Neural crest cell (in vitro differentiated cells): ENCODE measurements around the gene RYR2. TPM values are rescaled to one million over a fixed set of nuclear protein-coding genes. Genes with fewer than 3 reads are reported as not detected.
"Not testable (repeated sequence)": the region's sequence is repeated elsewhere in the genome, so short reads cannot be mapped to it uniquely, and the experiment has no call there.

Experiments
- DNase-seq: peaks from one replicate; pipeline ENCODE4 v3.0.0; 2021; ENCODE audit warnings: low read depth, mixed read lengths, low spot score
- H3K27ac Mint-ChIP-seq: one replicate; pipeline ENCODE4 v1.8.0; 2021; ENCODE audit warnings: mild to moderate bottlenecking, mixed read lengths; ENCODE audit not compliant: unreplicated experiment
- H3K27me3 Mint-ChIP-seq: 2 replicates; pipeline ENCODE4 v1.8.0; 2021; ENCODE audit warnings: low read depth, mild to moderate bottlenecking, mixed read lengths
- H3K36me3 Mint-ChIP-seq: 2 replicates; pipeline ENCODE4 v1.8.0; 2021; ENCODE audit warnings: low read depth, mild to moderate bottlenecking, mixed read lengths
- H3K4me1 Mint-ChIP-seq: 2 replicates; pipeline ENCODE4 v1.8.0; 2021; ENCODE audit warnings: mixed read lengths
- H3K4me3 Mint-ChIP-seq: one replicate; pipeline ENCODE4 v1.8.0; 2021; ENCODE audit warnings: mild to moderate bottlenecking, mixed read lengths
- H3K9me3 Mint-ChIP-seq: 2 replicates; pipeline ENCODE4 v1.8.0; 2021; ENCODE audit warnings: mixed read lengths
- total RNA-seq: library from RNA; stranded (reverse); gene quantifications from 2 replicates; pipeline ENCODE4 v1.2.1, GENCODE V29; 2021
- TF ChIP-seq, protein P1 (sequence below): fragments of 200-600 bp; sonication (generic); conservative IDR thresholded peaks from 2 replicates; pipeline ENCODE4 v1.5.0; 2021; ENCODE audit warnings: antibody characterized with exemption, mild to moderate bottlenecking

The RYR2 gene
- total RNA-seq, 1 donor from 2014 or later = 0.07 TPM

DNA sequence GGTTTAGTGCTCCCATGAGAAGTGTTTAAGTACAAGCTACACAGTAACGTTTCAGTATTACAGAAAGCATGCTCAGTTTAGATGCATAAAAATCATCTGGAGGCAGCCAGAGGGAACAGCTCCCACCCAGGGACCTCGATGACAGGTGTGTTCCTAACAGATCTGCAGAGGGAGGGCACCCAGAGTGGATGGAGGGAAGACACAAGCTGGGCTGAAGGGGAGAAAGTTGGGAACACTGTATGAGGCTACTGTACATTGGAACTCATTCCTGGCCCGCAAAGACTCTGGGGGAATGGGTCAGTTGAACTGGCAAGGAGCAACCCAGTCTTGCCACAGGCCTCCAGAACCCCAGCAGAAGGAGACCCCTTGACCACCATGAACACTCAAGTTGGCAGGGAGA lies 796.3 kb downstream of the RYR2 start:
- Mint-ChIP-seq H3K36me3 (peaks cover 4% of the 10 kb centered on the region), H3K4me1 (peaks cover 13% of the 10 kb centered on the region), H3K27me3 (no peaks in the 10 kb centered on the region), H3K27ac (no peak overlapping the region), H3K9me3 (peaks cover 15% of the 10 kb centered on the region), H3K4me3 (no peak overlapping the region)
- TF ChIP-seq, protein P1, sequence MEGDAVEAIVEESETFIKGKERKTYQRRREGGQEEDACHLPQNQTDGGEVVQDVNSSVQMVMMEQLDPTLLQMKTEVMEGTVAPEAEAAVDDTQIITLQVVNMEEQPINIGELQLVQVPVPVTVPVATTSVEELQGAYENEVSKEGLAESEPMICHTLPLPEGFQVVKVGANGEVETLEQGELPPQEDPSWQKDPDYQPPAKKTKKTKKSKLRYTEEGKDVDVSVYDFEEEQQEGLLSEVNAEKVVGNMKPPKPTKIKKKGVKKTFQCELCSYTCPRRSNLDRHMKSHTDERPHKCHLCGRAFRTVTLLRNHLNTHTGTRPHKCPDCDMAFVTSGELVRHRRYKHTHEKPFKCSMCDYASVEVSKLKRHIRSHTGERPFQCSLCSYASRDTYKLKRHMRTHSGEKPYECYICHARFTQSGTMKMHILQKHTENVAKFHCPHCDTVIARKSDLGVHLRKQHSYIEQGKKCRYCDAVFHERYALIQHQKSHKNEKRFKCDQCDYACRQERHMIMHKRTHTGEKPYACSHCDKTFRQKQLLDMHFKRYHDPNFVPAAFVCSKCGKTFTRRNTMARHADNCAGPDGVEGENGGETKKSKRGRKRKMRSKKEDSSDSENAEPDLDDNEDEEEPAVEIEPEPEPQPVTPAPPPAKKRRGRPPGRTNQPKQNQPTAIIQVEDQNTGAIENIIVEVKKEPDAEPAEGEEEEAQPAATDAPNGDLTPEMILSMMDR = no peak
- DNase-seq = no peak

DNA sequence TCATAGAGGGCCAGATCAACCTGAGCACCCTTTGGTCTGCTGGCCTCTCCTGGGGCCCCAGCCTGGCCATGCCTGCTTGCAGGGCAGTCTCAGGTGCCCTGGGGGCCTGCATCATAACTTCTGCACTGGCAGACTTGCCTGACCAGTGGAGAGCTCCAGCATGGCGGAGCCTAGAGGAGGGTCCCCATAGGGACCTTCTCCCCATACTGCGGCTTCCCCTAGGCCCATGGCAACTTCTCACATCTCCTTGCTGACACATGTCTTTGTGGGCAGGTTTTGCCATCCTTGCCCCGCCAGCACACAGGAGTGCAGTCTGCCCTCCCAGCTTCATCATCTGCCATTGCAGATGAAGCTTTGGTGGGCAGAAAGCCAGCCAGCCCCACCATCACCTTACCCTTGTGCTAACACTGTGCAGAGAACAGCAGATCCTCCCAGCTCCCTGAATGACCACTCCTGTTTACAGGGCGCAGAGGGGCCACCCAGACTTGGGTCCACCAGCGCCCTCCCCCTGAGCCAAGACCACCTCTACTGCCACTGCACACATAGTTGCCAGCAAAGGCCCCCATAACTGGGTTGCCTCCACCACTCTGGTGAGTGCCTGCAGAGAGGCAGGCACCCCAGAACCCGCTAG lies 797.0 kb downstream of the RYR2 start:
- no peaks in the 10 kb centered on the region for H3K27me3 Mint-ChIP-seq
- peaks cover 6% of the 10 kb centered on the region for H3K4me1 Mint-ChIP-seq
- no peak for DNase-seq
- H3K9me3 Mint-ChIP-seq = peaks cover 15% of the 10 kb centered on the region
- H3K36me3 Mint-ChIP-seq = peaks cover 4% of the 10 kb centered on the region
- H3K4me3 Mint-ChIP-seq = no peak overlapping the region
- TF ChIP-seq, protein P1 = no peak
- H3K27ac Mint-ChIP-seq = no peak overlapping the region

GRCh38 chr1:237841485-237841884 lies 799.5 kb downstream of the RYR2 start:
- TF ChIP-seq, protein P1 = no peak
- Mint-ChIP-seq H3K4me1 (no peaks in the 10 kb centered on the region), H3K27ac (no peak overlapping the region), H3K9me3 (peaks cover 19% of the 10 kb centered on the region), H3K4me3 (no peak overlapping the region), H3K27me3 (no peaks in the 10 kb centered on the region), H3K36me3 (peaks cover 4% of the 10 kb centered on the region)
- DNase-seq = no peak

- not testable (repeated sequence) for H3K27me3 Mint-ChIP-seq, H3K36me3 Mint-ChIP-seq, H3K4me3 Mint-ChIP-seq, DNase-seq, H3K27ac Mint-ChIP-seq, H3K4me1 Mint-ChIP-seq
- peaks cover 19% of the 10 kb centered on the region for H3K9me3 Mint-ChIP-seq
Observed at GRCh38 chr1:237843516-237843915, 801.5 kb downstream of the RYR2 start.

- TF ChIP-seq, protein P1 = peak; percentile 79
- H3K27me3 Mint-ChIP-seq = no peaks in the 10 kb centered on the region
- H3K9me3 Mint-ChIP-seq = peaks cover 3% of the 10 kb centered on the region
- no peak overlapping the region for H3K4me3 Mint-ChIP-seq
- H3K4me1 Mint-ChIP-seq = no peaks in the 10 kb centered on the region
- H3K27ac Mint-ChIP-seq = no peak overlapping the region
- no peaks in the 10 kb centered on the region for H3K36me3 Mint-ChIP-seq
- peak; percentile 62 for DNase-seq
Observed at GRCh38 chr1:237851210-237851845, 809.3 kb downstream of the RYR2 start.

DNA sequence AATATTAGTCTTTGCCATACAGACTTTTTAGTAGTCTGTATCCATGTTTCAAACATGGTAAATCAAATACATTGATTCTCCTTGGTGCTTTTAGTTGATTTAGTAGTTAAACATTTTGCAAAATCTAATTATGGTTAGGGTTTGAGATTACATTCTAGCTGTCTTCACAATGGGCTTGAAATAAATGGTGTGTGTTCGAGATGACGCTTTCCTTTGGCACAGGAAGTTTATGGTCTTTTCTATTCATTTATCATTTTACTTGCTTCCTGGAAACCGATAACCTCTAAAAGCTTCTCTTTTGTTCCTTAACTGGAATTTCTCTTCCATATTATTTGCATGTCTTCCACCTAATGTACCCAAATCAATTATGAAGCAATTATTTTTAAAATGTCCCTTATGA lies 810.4 kb downstream of the RYR2 start:
- peaks cover 3% of the 10 kb centered on the region for H3K9me3 Mint-ChIP-seq
- H3K36me3 Mint-ChIP-seq = no peaks in the 10 kb centered on the region
- no peaks in the 10 kb centered on the region for H3K27me3 Mint-ChIP-seq
- H3K27ac Mint-ChIP-seq = no peak overlapping the region
- no peak overlapping the region for H3K4me3 Mint-ChIP-seq
- H3K4me1 Mint-ChIP-seq = no peaks in the 10 kb centered on the region
- no peak for DNase-seq
- TF ChIP-seq, protein P1 = no peak
